HG03095 (cell line): Measurements from ENCODE around the gene CAV3.

Source experiments
- ATAC-seq: cut with Tn5 transposase; IDR thresholded peaks from one replicate; pipeline ENCODE4 v1.9.1; 2021; ENCODE audit warnings: moderate library complexity; ENCODE audit not compliant: unreplicated experiment

The CAV3 gene

GRCh38 chr3:8734137-8734878 is 706 bp downstream of the CAV3 start:
- no peak for ATAC-seq

- ATAC-seq = no peak
Observed at GRCh38 chr3:8734908-8735307, 1.3 kb downstream of the CAV3 start.

DNA sequence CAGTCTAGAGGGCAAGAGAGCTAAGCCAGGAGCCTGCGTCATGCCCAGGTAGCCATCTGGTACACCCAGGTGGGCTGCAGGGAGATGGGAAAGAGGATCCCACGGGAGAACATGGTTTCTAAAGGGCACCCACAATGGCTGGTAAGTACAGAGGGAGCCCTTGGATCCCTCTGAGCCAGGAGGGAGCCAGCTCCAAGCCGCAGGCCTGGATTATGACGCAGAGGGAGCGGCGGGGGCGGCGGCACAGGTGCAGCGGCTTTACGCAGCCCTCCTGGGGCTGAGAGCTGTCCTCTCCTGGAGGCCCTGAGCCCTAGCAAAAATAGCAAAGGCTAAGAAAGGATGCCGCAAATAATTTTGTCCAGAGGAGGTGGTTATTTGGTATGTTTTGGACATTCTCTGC is 2.8 kb downstream of the CAV3 start:
- ATAC-seq = no peak

- ATAC-seq = no peak
Observed at GRCh38 chr3:8737301-8737700, 3.7 kb downstream of the CAV3 start.

- ATAC-seq = no peak
Observed at GRCh38 chr3:8737823-8738222, 4.2 kb downstream of the CAV3 start.

GRCh38 chr3:8738639-8739038 is 5.0 kb downstream of the CAV3 start:
- ATAC-seq = no peak

- ATAC-seq = no peak
Observed at GRCh38 chr3:8739757-8740504, 6.3 kb downstream of the CAV3 start.

DNA sequence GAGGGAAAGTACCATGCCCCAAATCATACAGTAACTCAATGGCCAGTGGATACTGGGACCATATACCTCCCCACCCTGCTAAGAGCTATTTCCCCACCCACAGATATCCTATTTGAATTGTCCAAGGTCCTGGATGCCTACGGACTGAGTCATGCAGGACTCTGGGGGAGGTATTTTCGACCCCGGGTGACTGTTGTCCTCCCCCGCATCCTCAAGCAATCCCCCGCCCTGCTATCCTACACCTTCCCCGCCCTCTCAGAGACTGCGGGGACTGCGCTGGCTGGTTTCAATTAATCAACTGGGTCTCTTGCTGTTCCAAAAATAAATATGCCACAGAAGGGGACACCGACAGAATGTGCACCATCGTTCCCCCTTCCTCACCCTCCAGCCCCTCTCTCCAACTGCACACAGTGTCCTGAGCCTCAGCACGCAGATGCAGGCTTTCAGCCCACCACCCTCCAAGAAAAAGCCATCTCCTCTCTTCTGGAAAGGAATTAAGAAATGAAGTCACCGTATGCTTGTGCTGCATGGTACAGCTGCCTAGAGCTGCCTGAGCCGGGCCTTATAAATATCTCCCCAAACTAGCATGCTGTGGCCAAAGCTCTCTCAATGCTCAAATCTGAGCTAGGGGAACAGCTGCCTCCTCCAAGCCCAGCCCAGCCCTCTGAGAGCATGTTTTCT is 8.1 kb downstream of the CAV3 start:
- ATAC-seq = no peak

GRCh38 chr3:8743021-8743601 is 9.5 kb downstream of the CAV3 start:
- no peak for ATAC-seq

DNA sequence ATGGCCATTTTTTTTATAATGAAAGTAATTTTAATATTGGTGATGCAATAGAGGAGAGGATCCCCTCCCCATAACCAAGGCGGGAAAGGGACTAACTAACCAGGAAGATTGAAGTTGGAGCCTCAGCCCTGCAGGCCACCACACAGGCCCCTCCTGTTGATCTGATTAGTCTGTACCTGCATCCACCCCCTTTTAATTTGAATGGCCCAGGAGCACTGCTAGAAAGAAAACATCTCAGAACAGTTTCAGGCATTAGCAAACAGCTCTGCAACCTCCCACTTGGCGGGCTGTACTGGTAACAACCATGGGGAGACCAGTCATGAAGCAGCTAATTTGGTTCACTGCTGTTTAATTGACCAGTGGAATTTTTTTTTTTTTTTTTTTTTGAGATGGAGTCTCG is 10.3 kb downstream of the CAV3 start:
- no peak for ATAC-seq

- no peak for ATAC-seq
Observed at GRCh38 chr3:8745619-8746370, 12.2 kb downstream of the CAV3 start.

DNA sequence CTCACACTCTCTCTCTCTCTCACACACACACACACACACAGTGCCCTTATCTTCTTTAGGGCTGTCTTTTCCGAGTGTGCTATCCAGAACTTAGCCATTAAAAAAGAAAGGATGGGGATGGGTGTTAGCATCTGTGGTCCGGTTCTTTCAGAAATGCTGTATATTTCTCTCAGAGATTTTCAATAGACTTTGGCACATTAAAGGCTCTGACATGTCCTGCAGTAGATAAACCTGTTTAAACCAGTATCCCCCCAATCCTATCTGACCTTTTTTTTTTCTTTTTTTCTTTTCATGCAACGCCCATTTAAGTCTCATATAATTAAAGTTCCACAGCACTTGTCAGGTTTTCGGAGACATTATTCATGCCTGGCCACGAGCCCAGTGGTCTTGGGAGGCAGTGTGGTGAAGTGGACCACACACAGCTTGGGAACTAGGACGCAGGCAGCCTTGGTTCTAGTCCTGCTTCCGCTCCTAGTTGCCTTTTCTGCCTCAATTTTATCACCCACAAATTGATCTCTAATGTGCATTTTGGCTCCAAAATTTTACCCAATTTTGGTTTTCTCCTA is 13.3 kb downstream of the CAV3 start:
- no peak for ATAC-seq

DNA sequence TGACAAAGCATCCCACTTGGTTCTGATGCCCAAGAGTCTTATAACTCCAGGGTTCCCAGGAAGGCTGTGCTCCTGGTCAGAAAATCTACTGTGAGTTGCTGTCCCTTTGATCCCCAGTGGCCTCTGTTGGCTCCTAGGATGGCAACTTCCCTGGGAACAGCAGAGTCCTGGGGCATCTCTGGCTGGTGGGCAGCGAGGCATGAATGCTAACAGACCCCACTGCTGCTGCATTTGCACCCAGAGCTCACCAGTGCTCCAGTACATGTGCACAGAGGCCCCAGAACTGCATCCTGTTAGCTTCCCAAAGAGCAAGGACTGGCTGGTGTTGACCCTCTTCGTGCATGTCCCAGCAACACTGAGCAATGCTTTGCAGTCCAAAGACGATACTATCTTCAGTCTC is 15.7 kb downstream of the CAV3 start:
- ATAC-seq = no peak

- ATAC-seq = no peak
Observed at GRCh38 chr3:8752832-8753231, 19.2 kb downstream of the CAV3 start.

DNA sequence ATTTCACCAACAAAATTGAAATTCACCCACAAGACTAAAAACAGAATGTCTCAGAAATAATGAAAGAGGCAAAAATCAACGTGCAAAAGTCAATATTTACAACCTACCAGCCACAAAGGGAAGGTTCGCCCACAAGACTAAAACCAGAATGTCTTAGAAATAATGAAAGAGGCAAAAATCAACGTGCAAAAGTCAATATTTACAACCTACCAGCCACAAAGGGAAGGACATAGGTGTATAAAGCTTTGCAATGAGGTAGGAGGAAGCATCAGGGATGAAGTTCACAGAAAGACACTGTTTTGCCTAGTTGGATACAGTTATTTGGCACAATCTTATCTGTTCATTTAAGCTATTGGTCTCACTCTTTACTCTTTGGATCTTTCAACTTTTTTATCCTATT is 21.5 kb downstream of the CAV3 start:
- ATAC-seq = no peak

DNA sequence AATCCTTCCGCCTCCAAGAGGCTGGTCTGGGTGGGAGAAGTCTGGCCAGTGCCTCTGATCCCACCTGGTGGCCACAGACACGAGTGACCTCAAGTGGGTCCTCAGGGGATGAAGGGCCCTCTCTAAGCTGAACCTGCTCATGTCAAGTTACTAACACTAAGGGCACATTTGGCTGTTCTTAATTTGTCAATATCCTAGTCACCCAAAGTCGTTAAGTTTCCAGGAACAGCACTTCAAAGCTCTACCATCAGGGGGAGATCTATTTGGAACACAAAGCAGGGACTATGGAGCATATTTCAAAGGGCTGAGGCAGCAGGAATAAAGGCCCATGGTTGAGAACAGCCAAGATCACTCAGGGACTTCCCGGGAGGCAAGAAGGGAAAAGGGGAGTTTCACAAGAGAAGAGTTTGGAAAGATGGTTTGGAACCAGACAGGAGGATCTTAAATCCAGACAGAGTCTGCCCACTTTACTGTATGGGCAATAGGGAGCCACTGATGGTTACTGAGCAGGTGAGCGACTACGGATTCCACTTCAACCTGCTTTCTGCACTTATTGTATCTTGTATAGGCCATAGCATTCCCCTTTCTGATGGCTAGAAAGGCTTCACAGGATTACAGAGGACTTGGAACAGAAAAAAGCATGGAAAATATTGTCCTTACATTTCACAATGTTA is 22.1 kb downstream of the CAV3 start:
- no peak for ATAC-seq

DNA sequence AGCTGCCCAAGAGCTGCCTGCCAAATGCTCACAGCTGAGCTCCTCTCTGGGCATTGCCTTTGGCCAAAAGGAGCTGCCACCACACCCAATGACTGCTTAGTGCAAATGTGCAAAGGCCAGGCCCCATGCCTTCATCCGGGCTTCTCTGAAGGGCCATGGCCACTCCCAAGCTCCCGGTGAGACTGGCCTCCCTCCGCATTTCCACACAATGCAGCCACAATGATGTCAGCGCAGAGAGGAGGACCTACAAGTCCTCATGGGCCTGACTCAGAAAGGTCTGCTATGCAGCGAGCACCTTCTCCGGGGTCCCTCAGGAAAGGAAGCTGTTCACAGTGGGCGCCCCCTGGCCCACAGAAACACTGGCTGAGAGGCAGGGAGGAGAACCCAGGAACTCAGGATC is 23.1 kb downstream of the CAV3 start:
- no peak for ATAC-seq

DNA sequence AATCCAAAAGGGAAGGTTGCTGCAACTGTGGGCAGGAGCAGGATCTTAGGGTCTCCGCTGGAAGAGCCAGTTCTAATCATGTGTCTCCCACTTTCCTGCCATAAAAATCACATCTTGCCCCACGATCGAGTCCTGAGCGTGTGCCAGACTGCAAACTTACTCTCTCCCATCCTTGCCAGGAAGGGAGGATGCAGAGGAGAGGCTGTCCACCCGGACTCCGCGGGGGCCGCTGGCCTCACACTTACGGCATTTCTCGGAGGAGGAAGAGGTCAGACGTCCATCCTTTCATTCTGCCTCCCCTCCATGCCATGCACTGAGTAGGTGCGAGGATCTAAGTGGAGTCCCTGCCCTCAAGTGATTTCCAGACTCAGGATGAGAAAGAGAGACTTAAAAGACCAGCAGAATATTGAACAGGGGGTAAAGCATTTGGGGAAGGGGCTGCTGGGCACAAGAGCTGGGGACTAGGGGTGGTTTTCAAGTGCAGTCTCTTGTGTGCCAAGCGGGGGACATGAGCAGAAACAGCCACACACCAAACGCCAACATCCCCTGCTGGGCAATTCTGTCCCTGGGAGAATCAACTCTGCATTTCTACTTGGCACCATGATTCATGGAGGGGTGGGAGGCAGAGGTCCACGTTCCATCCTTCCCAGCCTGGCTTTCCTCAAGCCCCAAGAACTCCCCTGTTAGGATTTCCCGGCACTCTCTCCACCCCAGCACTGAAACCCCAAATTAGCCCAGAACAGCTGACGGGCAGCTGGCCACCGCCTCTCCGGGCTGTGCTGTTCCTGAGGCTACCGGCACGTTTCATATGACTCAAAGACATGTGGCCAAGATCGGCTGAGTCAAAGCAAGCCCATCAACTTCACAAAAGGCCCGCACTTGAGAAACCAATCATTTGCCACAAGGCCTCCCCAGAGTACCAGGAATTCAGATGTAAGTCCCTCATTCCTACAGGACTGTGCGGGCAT is 24.2 kb downstream of the CAV3 start:
- no peak for ATAC-seq
